Measurements from ENCODE around the gene GPS1.

DNA sequence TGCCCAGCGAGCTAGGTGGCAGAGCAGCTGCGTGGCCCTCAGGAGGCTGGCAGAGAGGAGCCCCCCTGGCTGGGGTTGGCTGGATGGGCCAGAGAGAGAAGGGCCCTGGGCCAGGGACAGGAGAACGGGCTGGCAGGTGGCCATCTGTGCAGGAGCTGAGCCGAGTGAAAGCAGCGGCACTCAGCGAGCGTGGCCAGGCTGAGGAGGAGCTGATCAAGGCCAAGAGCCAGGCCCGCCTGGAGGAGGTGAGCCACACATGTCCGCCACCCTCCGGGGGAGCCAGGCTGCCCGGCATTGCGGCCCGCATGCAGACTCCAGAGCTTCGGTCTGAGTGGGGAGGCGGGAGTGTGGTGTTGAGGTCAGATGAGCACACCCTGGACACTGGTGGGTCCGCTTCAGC, 22.3 kb upstream of the GPS1 start:
- TF ChIP-seq, protein P1, sequence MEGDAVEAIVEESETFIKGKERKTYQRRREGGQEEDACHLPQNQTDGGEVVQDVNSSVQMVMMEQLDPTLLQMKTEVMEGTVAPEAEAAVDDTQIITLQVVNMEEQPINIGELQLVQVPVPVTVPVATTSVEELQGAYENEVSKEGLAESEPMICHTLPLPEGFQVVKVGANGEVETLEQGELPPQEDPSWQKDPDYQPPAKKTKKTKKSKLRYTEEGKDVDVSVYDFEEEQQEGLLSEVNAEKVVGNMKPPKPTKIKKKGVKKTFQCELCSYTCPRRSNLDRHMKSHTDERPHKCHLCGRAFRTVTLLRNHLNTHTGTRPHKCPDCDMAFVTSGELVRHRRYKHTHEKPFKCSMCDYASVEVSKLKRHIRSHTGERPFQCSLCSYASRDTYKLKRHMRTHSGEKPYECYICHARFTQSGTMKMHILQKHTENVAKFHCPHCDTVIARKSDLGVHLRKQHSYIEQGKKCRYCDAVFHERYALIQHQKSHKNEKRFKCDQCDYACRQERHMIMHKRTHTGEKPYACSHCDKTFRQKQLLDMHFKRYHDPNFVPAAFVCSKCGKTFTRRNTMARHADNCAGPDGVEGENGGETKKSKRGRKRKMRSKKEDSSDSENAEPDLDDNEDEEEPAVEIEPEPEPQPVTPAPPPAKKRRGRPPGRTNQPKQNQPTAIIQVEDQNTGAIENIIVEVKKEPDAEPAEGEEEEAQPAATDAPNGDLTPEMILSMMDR (IDR thresholded peaks at IDR 0.05) = no peak
- no peak for TF ChIP-seq POLR2A (IDR thresholded peaks at IDR 0.05)

Measured in esophagus squamous epithelium (tissue), 4 donors.